ENCODE measurements around the gene TM7SF2.

DNA sequence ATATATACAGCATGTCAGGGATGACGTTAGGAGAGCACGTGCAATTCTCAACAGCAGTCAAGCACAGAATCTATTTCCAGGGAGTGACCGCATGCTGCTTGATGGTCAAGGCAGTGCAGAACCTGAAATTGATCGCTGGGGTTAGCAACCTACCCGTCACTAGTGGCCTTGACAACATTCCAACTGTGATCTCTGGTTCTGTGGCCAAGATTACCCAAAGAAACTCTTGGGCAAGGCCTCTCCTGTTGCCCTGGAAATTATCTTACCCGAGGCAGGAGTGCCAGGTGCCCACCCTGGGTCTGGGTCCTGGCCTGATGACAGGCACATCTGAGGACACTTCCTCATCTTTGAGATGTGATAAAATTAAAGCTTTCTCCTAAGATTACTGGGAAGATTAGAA lies 2.2 kb downstream of the TM7SF2 start:
- no peak for TF ChIP-seq EZH2 (IDR thresholded peaks at IDR 0.05; ENCODE audit: low read length, unreplicated experiment)
- TF ChIP-seq, protein P1, sequence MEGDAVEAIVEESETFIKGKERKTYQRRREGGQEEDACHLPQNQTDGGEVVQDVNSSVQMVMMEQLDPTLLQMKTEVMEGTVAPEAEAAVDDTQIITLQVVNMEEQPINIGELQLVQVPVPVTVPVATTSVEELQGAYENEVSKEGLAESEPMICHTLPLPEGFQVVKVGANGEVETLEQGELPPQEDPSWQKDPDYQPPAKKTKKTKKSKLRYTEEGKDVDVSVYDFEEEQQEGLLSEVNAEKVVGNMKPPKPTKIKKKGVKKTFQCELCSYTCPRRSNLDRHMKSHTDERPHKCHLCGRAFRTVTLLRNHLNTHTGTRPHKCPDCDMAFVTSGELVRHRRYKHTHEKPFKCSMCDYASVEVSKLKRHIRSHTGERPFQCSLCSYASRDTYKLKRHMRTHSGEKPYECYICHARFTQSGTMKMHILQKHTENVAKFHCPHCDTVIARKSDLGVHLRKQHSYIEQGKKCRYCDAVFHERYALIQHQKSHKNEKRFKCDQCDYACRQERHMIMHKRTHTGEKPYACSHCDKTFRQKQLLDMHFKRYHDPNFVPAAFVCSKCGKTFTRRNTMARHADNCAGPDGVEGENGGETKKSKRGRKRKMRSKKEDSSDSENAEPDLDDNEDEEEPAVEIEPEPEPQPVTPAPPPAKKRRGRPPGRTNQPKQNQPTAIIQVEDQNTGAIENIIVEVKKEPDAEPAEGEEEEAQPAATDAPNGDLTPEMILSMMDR (conservative IDR thresholded peaks at IDR 0.05; ENCODE audit: low read depth, low read length) = no peak
- TF ChIP-seq EZH2phosphoT487 (IDR thresholded peaks at IDR 0.05; ENCODE audit: borderline replicate concordance, low read length) = no peak
